Kidney capillary endothelial cell (primary cell): ENCODE measurements around the gene MYOD1.

Experiments
- DNase-seq: peaks from one replicate; pipeline ENCODE4 v3.0.0-alpha.2; 2018; ENCODE audit warnings: low spot score

The MYOD1 gene

GRCh38 chr11:17719028-17719937 is at the start of gene MYOD1:
Gene MYOD1, plus strand, starts transcription at chr11:17719571. Its CDS starts 212 bp downstream, at chr11:17719783.
- no peak for DNase-seq

DNA sequence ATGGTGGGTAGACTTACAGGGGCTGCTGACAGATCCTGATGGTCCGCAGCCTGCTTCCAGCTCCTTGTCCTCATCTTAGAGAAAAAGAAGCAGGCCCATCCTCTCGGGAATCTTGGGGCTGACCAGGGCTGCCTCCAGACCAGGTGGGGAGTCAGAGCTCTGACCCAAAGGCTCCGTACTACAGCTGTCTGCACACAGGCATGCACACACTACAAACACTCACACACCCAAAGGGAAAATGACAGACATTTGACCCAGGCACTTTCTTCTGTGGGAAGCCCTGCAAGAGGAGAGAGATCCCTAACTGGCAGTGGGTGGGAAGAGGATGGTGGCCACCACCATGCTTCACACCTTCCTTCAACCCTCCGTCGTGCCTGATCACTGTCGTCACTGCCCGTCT is 46.9 kb upstream of the MYOD1 start:
- DNase-seq = no peak

DNA sequence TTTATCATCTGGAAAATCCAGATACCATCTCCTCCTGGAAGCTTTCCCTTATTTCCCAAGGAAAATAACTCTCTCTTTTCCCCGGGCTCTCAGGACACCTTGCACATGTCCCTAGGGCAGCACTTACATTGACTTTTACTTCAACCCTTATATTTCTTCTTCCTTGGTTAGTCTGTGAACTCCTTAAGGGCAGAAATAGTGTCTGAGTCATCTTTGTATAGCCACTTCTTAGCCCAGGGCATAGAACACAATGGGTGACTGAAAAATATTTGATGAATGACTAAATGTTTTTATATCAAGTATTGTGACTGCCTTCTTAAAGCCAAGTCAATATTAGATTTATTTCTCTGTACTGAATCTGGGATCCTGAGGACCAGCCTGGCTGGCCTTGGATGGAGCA is 45.4 kb upstream of the MYOD1 start:
- no peak for DNase-seq

DNA sequence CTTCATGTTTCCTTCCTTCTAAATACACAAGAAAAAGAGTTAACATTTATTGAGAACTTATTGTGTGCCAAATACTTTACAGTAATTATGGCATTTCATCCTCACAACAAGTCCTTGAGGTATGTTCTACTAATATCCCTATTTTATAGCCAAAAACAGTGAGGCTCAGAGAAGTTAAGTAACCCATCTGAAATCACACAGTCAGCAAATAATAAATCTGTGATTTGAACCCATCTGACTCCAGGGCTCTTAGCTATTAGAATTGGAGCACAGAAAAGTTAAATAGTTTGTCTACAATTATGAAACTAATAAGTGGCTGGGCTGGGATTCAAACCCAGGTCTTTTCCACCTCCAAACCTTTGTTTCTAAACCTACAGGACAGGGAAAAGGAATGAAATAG is 36.5 kb upstream of the MYOD1 start:
- no peak for DNase-seq

GRCh38 chr11:17683377-17684161 is 35.8 kb upstream of the MYOD1 start:
- DNase-seq = peak; percentile 29

DNA sequence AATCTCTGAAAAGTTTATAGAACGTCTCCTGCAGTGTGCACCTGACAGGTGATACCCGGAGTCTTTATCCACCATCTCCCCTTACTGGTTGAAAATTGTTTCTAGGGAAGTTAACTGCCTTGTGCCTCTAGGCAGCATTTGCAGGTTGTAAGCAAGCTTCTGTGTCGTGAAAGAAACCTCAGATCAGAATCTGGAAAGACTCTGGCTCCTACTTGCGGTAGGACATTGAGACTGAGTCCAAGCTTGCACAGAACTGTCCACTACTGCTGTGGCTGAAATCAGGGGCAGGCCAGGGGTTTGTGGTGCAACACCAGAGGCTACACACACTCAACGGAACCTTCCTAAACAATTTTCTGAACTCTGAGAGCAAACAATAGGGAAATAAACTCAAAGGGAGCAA is 34.8 kb upstream of the MYOD1 start:
- DNase-seq = no peak

DNA sequence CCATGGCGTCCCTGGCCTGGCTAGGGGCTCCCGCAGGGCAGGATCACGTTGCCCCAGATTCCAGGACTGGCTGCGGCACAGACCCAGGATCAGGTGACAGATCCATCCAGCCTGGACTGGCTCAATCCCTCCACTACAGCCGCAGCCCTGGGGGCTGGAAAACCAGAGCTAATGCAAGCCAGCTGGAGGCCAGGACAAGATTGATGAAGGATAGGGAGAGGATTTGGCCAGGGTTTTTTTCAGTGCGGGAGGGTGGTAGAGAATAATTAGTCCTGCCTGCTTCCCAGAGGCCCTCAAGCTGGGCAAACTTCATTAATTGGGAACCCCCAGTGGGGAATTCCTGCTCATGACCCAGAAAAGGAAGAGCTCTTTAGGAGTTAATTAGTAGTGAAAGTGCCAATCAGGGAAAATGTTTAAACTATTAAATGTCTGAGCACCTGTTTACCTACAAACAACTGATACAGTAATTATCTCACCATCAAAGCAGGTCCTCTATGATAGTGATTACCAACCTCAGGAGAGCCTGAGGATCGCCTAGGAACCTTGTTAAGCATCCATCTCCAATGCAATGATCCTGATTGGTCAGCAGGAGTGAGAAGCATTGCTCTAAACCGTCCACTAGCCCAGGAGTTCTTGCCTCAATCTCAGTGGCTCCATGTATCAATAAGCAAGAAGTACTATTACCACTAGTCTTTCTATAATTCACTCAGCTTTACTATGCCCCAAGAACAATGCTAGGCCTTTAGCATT is 33.0 kb upstream of the MYOD1 start:
- no peak for DNase-seq

DNA sequence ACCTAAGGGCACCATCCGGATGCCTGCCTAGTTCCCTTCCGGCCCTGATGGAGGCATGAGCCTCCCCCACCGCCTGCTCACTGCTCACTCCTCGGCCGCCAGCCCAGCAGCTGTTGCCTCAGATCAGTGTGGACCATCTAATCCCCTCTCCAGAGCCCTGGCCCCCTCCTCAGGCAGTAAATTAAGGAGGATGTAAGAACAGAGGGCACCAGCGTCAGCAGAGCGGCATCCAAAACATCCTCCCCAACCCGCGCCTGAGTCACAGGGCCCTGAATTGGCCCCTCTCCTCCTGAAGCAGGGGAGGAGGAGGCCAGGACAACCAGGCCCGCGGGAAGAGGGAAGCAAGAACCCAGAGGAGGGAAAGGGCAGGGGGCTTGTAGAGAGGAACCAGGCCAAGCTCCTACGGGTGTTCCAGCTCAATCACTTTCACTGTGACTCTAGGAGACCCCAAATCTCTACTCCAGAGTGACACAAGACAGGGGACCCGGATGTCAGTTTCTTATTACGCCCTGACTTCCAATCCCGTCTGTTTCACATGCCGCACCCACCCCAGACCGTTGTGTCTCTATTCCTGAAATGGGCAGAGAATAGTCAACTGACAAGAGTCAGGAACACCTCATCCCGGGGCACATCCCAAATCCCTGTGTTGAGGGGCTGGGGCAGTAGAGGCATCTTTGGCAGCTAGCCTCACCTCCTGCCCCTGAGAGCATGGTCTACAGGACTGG is 31.3 kb upstream of the MYOD1 start:
- DNase-seq = no peak

DNA sequence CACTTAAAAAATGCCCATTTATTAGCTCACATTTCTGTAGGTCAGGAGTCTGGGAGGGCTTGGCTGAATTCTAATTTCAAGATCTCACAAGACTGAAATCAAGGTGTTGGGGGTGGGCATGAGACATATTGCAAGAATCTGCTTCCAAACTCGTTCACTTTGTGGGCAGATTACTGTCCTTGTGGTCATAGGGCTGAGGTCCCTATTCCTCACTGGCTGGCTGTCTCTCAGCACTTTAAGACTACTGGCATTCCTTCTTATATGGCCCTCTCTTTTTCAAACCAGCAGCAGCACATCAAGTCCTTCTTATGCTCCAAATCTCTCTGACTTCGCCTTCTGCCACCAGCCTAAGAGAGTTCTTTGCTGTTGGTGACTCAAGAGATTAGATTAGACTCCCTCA is 27.8 kb upstream of the MYOD1 start:
- DNase-seq = no peak

- DNase-seq = no peak
These were observed 27.4 kb upstream of the MYOD1 start for GRCh38 chr11:17691976-17692375.

GRCh38 chr11:17692931-17693330 is 26.4 kb upstream of the MYOD1 start:
- DNase-seq = no peak

- no peak for DNase-seq
These were observed 25.8 kb upstream of the MYOD1 start for GRCh38 chr11:17693531-17693930.

- no peak for DNase-seq
These were observed 24.8 kb upstream of the MYOD1 start for GRCh38 chr11:17694494-17695110.

GRCh38 chr11:17695454-17696441 is 23.6 kb upstream of the MYOD1 start:
- DNase-seq = no peak

DNA sequence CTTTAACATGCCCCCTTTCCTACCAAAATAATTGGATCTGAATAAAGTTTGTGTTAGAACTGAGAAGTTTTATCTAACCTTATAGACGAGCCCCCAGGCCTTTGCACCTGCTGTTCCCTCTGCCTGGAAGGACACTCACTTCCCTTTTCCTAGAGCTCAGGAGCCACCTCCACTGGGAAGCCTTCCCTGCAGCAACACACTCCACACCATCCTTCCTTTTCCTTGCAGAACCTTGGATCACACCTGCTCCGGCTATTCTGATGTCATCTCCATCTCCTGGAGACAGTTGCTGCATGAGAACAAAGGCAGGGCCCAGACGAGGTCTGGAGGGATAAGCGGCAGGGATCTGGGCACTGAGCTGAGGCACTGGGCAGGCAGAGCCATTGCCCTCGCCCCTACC is 22.6 kb upstream of the MYOD1 start:
- DNase-seq = no peak

DNA sequence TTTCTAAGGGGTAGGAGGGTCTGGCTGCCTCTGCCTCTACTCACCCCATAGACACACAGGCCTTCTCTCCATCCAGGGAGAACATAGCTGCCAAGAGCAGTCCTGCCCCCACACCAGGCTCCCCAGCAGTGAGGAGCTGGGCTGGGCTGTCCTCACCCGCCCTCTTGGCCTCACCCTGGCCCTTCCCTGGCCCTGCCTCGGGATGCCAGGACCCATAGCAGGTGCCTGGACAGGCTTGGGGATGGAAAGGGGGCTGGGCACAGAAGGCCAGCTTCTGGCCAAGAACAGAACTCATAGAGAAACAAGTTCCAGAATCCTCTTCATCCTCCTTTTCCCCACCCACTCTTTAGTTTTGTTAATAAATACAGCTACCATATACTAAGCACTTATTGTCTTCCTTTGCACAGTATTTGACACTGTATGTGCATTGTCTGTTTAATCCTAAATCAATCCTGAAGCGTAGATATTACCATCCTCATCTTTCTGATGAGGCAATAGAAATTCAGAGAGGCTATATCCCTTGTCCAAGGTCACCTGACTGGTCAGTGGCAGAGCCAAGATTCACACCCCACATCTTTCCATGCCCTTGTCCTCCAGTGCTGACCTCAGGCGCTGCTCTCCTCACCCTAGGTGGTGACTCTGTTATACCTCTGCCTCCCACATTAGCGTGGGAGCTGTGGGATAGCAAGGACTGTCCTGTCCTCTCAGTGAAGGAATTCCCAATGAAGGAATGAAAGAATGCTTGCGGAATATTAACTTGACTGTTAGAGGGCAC is 22.0 kb upstream of the MYOD1 start:
- DNase-seq = no peak

DNA sequence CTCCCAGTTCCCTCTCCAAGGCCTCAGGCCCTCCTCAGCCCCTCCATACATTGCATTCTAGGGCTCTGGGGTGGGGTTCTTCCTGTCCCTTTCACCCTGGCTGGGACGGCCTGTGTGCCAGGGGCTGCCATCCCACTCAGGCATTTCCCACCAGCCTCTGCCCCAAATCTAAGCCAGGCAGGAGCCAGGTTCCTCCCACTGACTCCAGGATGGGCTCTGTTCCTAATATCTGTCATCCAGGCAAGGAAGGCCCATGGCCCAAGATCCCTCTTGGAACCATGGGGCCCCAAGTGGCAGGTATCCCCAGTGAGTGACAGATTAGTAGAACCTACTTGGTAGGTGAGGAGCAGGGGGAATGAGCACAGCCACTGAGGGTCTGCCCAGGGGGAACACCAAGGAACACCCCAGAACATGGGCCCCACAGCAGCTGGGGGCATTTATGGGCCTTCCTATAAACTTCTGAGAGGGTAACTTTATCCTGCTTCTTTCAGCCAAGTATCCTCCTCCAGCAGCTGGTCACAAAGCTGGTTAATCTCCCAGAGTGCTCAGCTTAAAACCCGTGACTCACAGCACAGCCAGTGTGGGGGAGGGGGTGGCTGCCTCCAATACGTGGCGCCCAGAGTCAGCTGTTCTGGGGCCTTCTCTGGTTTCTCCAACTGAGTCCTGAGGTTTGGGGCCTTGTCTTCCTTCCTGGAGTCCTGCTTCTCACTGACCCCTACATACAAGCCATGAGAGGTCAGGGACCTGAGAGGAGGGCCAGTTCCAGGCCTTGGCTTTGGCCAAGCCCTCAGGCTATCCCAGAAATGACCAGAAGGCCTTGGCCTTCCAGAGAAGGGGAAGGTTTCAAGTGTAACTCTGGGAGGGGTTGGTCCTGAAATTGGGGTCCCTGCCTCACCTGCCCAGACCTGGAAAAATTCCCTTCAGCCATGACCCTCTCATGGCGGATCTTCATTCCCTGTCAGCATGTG is 19.9 kb upstream of the MYOD1 start:
- DNase-seq = no peak

DNA sequence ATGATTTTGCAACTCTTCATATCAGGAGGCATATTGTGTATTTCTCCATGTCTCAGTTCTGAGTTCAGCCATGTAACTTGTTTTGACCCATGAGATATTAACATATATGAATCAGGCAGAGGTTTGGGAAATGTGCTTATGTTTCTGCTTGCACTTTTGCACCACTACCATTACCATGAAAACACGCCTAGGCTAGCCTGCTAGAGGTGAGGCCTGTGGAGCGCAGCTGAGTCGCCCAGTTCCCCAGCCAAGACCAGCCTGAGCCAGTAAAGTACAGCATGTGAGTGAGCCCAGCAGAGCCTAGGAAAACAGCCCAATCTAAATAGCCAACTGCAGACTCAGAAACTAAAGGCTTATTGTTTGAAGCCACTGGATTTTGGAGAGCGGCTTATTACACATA is 18.4 kb upstream of the MYOD1 start:
- DNase-seq = no peak
